SK-N-SH (cell line): ENCODE results near the gene BAD.

Experiments
- EP300 ChIP-seq, 2 experiments: IDR thresholded peaks; 2 replicates each; pipeline versions ENCODE4 v1.4.0 to v1.6.1; 2012; ENCODE audit warnings: borderline replicate concordance in 1 of 2, low read depth in 1 of 2, low read length in 1 of 2
- FOXJ3 ChIP-seq: sonication (generic); formaldehyde crosslinking; IDR thresholded peaks from 2 replicates; pipeline ENCODE4 v1.5.1; 2020; ENCODE audit warnings: mild to moderate bottlenecking, missing genetic modification reagents
- MAX ChIP-seq: IDR thresholded peaks from 2 replicates; pipeline ENCODE4 v1.4.0; 2012; ENCODE audit warnings: low read depth
- USF1 ChIP-seq: IDR thresholded peaks from 2 replicates; pipeline ENCODE4 v1.4.0; 2012; ENCODE audit warnings: low read depth, borderline replicate concordance

- no peak for TF ChIP-seq EP300 (IDR thresholded peaks at IDR 0.05; ENCODE audit: borderline replicate concordance in 1 of 2, low read depth in 1 of 2, low read length in 1 of 2)
- no peak for TF ChIP-seq FOXJ3 (CRISPR knock-in tag)
- no peak for TF ChIP-seq MAX
- TF ChIP-seq USF1: no peak
Observed at GRCh38 chr11:64239662-64240434, 44.6 kb downstream of the BAD start.
